ENCODE data around the gene MGAT5B. TPM values are rescaled to one million over a fixed set of nuclear protein-coding genes. Genes with fewer than 3 reads are reported as not detected.

The MGAT5B gene
- total and polyA plus RNA-seq, 10 of the 15 experiments (the other 5 are each of a cell fraction or from before 2014, with no cell fraction given), result 0.13 TPM; not detected in 9

DNA sequence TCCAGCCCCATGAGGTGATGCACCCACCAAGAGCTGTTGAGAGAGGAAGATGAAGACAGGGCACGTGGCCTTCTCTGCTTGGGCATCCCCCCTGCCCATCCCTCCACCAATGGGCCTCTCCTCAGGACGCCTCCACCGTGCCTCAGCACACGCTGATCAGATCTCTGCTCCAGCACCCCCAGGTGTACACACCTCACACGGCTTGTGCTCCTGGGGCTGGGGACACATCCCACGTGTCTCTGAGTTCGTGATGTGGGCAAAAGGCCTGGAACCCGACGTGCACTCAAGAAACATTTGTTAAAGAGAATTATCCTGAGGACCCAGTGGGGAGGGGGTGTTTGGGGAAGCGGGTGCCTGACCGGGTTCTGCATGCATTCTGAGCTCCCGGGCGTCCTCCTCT is 55.3 kb downstream of the MGAT5B start (continued):
- TF ChIP-seq, protein P1, sequence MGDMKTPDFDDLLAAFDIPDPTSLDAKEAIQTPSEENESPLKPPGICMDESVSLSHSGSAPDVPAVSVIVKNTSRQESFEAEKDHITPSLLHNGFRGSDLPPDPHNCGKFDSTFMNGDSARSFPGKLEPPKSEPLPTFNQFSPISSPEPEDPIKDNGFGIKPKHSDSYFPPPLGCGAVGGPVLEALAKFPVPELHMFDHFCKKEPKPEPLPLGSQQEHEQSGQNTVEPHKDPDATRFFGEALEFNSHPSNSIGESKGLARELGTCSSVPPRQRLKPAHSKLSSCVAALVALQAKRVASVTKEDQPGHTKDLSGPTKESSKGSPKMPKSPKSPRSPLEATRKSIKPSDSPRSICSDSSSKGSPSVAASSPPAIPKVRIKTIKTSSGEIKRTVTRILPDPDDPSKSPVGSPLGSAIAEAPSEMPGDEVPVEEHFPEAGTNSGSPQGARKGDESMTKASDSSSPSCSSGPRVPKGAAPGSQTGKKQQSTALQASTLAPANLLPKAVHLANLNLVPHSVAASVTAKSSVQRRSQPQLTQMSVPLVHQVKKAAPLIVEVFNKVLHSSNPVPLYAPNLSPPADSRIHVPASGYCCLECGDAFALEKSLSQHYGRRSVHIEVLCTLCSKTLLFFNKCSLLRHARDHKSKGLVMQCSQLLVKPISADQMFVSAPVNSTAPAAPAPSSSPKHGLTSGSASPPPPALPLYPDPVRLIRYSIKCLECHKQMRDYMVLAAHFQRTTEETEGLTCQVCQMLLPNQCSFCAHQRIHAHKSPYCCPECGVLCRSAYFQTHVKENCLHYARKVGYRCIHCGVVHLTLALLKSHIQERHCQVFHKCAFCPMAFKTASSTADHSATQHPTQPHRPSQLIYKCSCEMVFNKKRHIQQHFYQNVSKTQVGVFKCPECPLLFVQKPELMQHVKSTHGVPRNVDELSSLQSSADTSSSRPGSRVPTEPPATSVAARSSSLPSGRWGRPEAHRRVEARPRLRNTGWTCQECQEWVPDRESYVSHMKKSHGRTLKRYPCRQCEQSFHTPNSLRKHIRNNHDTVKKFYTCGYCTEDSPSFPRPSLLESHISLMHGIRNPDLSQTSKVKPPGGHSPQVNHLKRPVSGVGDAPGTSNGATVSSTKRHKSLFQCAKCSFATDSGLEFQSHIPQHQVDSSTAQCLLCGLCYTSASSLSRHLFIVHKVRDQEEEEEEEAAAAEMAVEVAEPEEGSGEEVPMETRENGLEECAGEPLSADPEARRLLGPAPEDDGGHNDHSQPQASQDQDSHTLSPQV (IDR thresholded peaks at IDR 0.05), result no peak
- TF ChIP-seq ZNF274 (IDR thresholded peaks at IDR 0.05; ENCODE audit: insufficient read depth, insufficient read length), result no peak

DNA sequence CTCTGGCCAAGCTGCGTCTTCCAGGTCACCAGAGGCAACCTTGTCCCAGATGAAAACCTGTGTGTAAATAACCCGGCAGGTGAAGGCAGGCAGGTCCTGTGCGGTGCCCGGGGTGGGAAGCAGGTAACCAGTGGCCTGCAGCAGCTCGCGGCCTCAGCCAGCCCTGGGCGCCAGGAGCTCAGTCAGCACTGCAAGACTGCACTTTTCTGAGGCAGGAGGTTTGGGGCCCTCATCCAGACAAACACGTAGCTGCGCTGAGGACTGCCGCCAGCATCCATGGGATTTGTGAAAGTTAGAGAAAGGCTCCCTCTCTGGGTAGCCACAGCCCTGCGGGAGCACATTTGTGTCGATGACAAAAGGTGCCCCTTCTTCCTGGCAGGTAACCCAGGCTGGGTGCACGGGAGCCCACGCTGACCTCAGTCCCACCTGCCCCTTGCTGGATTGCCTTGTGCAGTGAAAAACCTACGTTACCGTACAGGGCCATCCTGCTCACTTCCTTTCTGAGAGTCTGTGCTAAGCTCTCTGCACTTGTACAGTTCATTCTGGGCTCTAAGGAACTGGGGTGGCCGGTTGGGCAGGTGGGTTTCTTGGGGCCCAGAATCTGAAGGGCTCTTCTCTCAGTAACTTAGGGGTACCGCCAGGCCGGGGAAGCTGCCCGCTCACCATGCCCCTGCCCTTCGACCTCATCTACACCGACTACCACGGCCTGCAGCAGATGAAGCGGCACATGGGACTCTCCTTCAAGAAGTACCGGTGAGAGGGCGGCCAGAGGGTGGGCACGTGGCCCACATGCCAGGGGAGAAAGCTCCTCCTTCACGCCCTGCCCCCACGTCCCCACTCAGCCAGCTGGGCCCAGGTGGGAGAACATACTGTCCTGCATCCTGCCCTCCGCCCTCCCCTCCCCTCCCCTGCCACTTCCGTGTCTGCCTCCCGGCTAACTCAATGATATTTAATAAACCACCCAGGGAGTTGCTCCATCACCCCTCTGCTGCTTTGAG is 56.4 kb downstream of the MGAT5B start:
- H3K4me3 ChIP-seq, result no peak overlapping the region
- ATAC-seq (no peak), DNase-seq (ENCODE audit: low read depth, low spot score) (no peak), FAIRE-seq (no peak)
- no peaks in the 10 kb centered on the region for H3K36me3 ChIP-seq (ENCODE audit: control insufficient read depth in 2 of 2, insufficient read depth in 2 of 2, low read length in 1 of 2)
- no peak overlapping the region for H3K27ac ChIP-seq (ENCODE audit: control insufficient read depth, insufficient read depth)
- SMC1A ChIA-PET (ENCODE audit: uncharacterized antibody, unreplicated experiment), result interaction anchor here (0.6 to 1.2 kb wide), 2 partner anchors 10 to 108 kb away, joined by 4 read pairs; no protein-coding TSS in a partner anchor
- peaks cover 3 to 4% of the 10 kb centered on the region in 2 experiments; a peak in 1 of 4 replicates for H3K27me3 ChIP-seq (replicated peaks in 1 of 2; ENCODE audit: control insufficient read depth in 2 of 2, insufficient read depth in 2 of 2, low read length in 1 of 2)
- no peaks in the 10 kb centered on the region for H3K79me2 ChIP-seq (ENCODE audit: control insufficient read depth, insufficient read depth, low read length)
- no peaks in the 10 kb centered on the region for H3K4me1 ChIP-seq (ENCODE audit: control insufficient read depth, insufficient read depth, low read length)
- POLR2A ChIA-PET, result no interaction called here
- no peak overlapping the region for H3K4me2 ChIP-seq (ENCODE audit: control insufficient read depth, insufficient read depth)
- in situ Hi-C loops (cut with MboI) (no loop called here), intact Hi-C loops (cut with micrococcal nuclease; ENCODE audit: unreplicated experiment) (no loop called here)
- BruUV-seq (replicated peaks), result no TSS peak
- RAD21 ChIA-PET (ENCODE audit: unreplicated experiment), result no interaction called here
- no peak overlapping the region for H2AFZ ChIP-seq (ENCODE audit: control insufficient read depth, low read depth, low read length)
- WGBS (ENCODE audit: insufficient coverage, insufficient replicate concordance, low lambda C conversion rate, missing lambda C conversion rate), result 50% methylated on average over 29 of the region's 32 CpGs
- CTCF ChIA-PET, result no interaction called here
- no peak overlapping the region for H3K9ac ChIP-seq (ENCODE audit: control insufficient read depth, insufficient read depth, low read length)
- no peaks in the 10 kb centered on the region for H4K20me1 ChIP-seq (ENCODE audit: control insufficient read depth, insufficient read depth)
- H3K9me3 ChIP-seq (replicated peaks; ENCODE audit: control insufficient read depth, insufficient read depth, low read length), result no peaks in the 10 kb centered on the region
- TF ChIP-seq, protein P2, sequence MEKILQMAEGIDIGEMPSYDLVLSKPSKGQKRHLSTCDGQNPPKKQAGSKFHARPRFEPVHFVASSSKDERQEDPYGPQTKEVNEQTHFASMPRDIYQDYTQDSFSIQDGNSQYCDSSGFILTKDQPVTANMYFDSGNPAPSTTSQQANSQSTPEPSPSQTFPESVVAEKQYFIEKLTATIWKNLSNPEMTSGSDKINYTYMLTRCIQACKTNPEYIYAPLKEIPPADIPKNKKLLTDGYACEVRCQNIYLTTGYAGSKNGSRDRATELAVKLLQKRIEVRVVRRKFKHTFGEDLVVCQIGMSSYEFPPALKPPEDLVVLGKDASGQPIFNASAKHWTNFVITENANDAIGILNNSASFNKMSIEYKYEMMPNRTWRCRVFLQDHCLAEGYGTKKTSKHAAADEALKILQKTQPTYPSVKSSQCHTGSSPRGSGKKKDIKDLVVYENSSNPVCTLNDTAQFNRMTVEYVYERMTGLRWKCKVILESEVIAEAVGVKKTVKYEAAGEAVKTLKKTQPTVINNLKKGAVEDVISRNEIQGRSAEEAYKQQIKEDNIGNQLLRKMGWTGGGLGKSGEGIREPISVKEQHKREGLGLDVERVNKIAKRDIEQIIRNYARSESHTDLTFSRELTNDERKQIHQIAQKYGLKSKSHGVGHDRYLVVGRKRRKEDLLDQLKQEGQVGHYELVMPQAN (conservative IDR thresholded peaks at IDR 0.05), result no peak
- TF ChIP-seq TCF12 (IDR thresholded peaks at IDR 0.05; ENCODE audit: low read depth, low read length) (no peak), SMAD1 (IDR thresholded peaks at IDR 0.05; ENCODE audit: low read depth, partially characterized antibody) (no peak), CBFB (IDR thresholded peaks at IDR 0.05; ENCODE audit: low read depth) (no peak), RB1 (IDR thresholded peaks at IDR 0.05; ENCODE audit: borderline replicate concordance) (no peak), STAT3 (IDR thresholded peaks at IDR 0.05; ENCODE audit: low read depth, low read length) (no peak), SP1 (IDR thresholded peaks at IDR 0.05; ENCODE audit: low read depth, low read length) (no peak)
- TF ChIP-seq, protein P3, sequence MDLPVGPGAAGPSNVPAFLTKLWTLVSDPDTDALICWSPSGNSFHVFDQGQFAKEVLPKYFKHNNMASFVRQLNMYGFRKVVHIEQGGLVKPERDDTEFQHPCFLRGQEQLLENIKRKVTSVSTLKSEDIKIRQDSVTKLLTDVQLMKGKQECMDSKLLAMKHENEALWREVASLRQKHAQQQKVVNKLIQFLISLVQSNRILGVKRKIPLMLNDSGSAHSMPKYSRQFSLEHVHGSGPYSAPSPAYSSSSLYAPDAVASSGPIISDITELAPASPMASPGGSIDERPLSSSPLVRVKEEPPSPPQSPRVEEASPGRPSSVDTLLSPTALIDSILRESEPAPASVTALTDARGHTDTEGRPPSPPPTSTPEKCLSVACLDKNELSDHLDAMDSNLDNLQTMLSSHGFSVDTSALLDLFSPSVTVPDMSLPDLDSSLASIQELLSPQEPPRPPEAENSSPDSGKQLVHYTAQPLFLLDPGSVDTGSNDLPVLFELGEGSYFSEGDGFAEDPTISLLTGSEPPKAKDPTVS (IDR thresholded peaks at IDR 0.05; ENCODE audit: low read depth, low read length), result no peak
